Mesodermal cell (in vitro differentiated cells): ENCODE results near the gene FAM53B.
A peak's percentile ranks its signal among the peaks of the same experiment; 100 is the strongest.

Experiments used
- H3K27ac ChIP-seq: 2 replicates; pipeline ENCODE4 v1.7.0; 2013; ENCODE audit warnings: mild to moderate bottlenecking, low read depth, low read length, moderate library complexity; ENCODE audit not compliant: severe bottlenecking
- H3K36me3 ChIP-seq: 2 replicates; pipeline ENCODE4 v1.7.1; 2013; ENCODE audit warnings: mild to moderate bottlenecking, low read length, moderate library complexity; ENCODE audit not compliant: control insufficient read depth, insufficient read depth
- H3K4me1 ChIP-seq: one replicate; pipeline ENCODE4 v1.7.1; 2013; ENCODE audit warnings: mild to moderate bottlenecking, low read length; ENCODE audit not compliant: insufficient read depth, control insufficient read depth, poor library complexity, severe bottlenecking
- H3K4me3 ChIP-seq: 2 replicates; pipeline ENCODE4 v1.7.0; 2013; ENCODE audit warnings: low read length, control low read depth, mild to moderate bottlenecking; ENCODE audit not compliant: insufficient read depth, poor library complexity, severe bottlenecking; ENCODE audit errors: extremely low read depth
- H3K9me3 ChIP-seq: 2 replicates; pipeline ENCODE4 v1.7.1; 2013; ENCODE audit warnings: mild to moderate bottlenecking, low read length, moderate library complexity; ENCODE audit not compliant: control insufficient read depth
- WGBS, 2 experiments: methylation state at CpG; one replicate each; pipeline ENCODE4 v1.1.5; 2013; ENCODE audit warnings: missing lambda C conversion rate in 2 of 2; ENCODE audit not compliant: insufficient coverage in 2 of 2; 5-methylcytosine and 5-hydroxymethylcytosine counted together

Gene FAM53B

DNA sequence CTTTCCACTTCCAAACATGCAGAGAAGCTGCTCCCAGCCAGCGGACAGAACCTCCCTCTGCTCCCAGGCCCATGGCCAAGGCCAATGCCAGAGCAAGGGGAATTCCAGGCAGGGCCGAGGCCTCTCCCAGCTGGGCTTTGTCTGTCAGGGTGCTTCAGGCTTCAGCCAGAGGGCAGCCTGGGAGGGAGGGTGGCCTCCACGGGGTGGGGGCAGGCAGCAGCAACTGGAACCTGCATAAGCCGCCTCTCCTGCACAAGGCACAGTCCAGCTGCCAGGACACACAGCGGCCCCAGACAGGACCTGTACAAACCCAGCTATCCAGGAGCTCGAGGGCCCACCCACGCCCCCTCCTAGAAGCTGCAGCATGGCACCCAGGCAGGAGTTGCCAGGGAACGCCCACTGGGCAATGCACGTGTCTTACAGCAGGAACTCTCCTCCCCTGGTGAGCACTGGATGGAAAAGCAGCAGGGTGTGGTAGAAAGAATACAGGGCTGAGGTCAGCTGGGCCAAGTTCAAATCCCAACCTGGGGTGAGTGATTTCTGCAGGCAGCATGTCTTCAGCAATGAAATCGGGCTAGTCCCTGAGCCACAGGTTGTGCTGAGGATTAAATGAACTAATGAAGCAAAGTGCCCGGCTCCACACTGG lies 7.6 kb downstream of the FAM53B start:
- H3K4me1 ChIP-seq: peaks cover 44% of the 10 kb centered on the region
- H3K27ac ChIP-seq: no peak overlapping the region
- peaks cover 9% of the 10 kb centered on the region for H3K36me3 ChIP-seq
- H3K4me3 ChIP-seq: no peak overlapping the region
- 90% methylated on average over 6 to 11 of the region's 11 CpGs for WGBS, 2 experiments
- H3K9me3 ChIP-seq: no peaks in the 10 kb centered on the region

DNA sequence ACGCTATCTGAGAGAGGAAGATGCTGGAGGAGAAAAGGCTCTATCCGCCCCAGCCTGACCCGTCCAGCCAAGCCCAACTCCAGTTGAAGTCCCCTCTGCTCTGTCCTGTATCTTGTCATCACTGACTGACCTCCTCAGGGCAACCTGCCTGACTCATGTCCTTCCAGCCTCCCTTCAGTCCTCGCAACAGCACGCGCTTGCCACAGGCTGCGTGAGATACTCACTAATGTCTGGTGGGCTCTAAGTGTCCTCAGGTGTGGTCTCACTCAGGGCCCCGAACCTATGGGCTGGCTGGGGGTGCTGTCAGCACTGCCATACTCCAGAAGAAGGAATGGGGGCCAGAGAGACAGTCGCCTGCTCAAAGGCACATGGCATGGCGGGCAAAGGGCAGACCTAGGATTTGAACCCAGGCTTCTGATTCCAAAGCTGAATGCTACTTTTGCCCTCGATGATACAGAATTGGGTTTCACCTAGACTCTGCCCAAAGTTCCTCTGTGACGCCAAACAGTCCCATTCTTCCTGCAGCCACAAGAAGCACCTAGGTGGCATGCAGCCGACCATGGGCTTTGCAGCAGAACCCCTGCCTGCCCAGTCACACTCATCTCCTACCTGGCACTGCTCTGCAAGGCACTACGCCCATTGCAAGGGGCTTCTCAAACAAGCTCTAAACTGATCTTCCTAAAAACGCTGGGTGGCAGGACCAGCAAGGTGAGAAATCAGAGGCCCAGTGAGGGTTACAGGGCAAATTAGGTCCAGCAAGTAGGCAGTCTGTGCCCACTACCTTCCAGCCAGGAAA lies 8.5 kb downstream of the FAM53B start:
- peaks cover 37% of the 10 kb centered on the region for H3K4me1 ChIP-seq
- WGBS, 2 experiments: 91 to 97% methylated on average over 8 to 9 of the region's 15 CpGs
- no peak overlapping the region for H3K27ac ChIP-seq
- no peak overlapping the region for H3K4me3 ChIP-seq
- H3K36me3 ChIP-seq: peaks cover 9% of the 10 kb centered on the region
- H3K9me3 ChIP-seq: no peaks in the 10 kb centered on the region

DNA sequence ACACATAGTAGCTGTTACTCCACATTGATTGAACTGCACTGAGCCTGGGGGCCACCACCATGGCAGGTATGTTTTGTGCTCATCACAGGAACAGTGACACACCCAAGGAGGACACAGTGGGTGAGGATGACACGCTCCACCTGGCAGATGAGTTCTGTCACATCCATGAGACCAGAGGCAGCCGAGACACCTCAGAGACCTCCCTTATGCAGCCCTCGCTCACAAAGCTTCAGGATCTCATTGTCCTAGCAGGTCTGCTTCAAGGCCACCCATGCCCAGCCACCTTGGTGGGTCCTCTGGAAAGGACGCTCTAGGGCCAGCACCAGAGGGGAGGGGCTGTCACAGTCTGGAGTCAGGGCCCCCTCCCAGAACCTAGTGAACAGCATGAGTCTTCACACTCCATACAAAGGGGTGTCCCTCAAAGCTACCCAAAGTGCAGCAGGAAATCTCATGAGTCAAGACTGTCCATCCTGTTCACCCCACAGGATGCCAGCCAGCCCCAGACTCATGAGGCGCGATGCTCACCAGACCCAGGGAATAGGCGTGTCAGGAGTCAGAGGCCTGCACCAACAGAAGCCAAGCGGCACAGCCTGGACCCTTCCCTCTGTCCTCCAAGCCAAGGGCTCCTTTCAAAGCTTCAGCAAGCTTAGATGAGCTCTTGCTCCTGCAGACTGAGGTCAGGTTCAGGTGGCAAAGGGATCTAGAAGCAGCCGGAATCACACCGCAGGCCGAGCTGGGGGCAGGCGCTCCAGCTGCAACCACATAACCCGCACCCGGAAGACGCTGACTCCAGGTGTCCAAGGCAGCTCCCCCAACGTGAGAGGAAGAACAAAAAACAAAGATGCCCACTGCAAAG lies 9.6 kb downstream of the FAM53B start:
- Histone ChIP-seq H3K4me3 (no peak overlapping the region), H3K27ac (no peak overlapping the region), H3K9me3 (no peaks in the 10 kb centered on the region), H3K4me1 (peaks cover 26% of the 10 kb centered on the region), H3K36me3 (peaks cover 9% of the 10 kb centered on the region)
- 93 to 96% methylated on average over 16 of the region's 16 CpGs for WGBS, 2 experiments

DNA sequence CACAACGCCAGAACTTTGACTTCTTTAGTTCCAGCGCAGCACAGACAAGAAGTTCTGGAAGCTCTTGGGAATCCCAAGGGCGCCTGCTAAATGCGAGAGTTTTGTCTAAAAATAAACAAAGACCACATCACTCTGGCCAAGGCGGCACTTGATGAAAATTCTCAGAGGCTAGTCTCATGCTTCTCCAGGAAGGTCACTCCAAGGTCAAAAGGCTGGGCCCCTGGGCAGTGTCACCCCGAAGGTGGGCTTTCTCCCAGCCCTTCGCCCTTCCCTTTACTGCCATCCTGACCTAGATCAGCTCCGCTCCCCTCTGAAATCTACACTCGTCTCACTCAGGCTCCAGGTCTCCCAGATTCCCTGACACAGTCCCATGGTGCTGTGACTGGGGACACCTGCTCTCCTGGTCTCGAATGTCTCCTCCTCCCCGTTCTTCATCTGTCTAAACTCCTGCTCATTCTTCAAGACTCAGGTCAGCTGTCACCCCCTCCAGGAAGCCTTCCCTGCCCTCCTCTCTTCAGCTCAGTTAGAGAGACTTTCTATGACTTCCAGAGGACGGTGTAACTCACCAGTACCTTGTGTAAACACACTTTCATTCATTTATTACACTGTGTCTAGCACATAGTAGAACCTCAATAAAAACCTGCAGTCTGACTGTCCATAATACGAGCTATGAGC lies 10.5 kb downstream of the FAM53B start:
- no peak overlapping the region for H3K4me3 ChIP-seq
- peak overlapping the region; percentile 45 for H3K27ac ChIP-seq
- WGBS, 2 experiments: 93 to 95% methylated on average over 11 to 12 of the region's 13 CpGs
- H3K4me1 ChIP-seq: peaks cover 24% of the 10 kb centered on the region
- peaks cover 9% of the 10 kb centered on the region for H3K36me3 ChIP-seq
- no peaks in the 10 kb centered on the region for H3K9me3 ChIP-seq

DNA sequence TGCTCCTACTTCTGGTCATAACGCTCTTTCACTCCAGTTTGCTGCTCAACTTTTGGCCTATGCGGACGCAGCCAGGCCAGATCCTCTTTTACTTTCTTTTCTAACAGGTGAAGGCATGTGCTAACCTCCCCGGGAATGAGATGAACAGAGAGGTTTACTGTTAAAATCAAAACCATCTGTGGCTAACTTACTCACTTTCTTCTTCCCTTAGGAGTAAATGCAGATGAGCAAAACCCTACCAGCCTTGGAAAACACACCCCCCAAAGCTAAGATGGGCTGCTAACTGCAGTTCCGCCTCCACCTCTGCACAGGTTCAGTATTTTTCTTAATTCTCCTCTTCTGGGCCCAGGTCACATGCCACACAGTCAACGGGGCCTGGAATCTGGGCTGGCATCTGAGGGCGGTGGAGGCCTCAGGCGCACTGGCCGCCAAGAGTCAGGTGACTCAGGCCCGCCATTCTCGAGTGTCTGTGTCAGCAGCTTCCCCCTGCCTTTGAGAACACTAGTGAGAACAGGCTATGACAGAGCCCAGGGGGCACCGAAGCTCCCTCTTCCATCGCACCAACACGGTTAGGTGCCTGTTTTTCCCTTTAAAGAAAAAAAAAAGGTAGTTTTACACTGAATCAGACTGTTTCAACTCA lies 11.1 kb downstream of the FAM53B start:
- Histone ChIP-seq H3K4me1 (peaks cover 22% of the 10 kb centered on the region), H3K36me3 (peaks cover 9% of the 10 kb centered on the region), H3K27ac (peak overlapping the region; percentile 45), H3K9me3 (no peaks in the 10 kb centered on the region), H3K4me3 (no peak overlapping the region)
- WGBS, 2 experiments: 74 to 91% methylated on average over 3 to 14 of the region's 14 CpGs

DNA sequence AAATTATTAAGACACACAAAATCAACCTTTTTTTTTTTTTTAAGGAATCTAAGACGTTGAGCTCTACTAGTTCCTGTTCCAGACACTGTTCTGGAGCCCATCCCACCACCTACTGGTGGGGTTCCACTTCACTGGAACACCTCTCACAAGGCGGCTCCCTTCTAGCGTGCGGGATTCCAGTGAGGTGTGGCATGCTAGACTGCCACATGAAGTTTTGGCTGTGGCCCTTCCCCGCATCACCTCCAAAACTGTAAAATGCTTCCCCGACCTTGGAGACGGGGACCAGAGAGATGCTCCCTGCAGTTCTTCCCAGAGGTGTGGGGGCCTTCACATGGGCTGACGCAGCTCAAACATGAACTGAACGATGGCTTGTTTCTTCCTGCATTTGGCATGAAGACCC lies 12.6 kb downstream of the FAM53B start:
- peaks cover 19% of the 10 kb centered on the region for H3K4me1 ChIP-seq
- peaks cover 9% of the 10 kb centered on the region for H3K36me3 ChIP-seq
- H3K27ac ChIP-seq: no peak overlapping the region
- no peak overlapping the region for H3K4me3 ChIP-seq
- 99% methylated on average over 8 to 9 of the region's 9 CpGs for WGBS, 2 experiments
- H3K9me3 ChIP-seq: no peaks in the 10 kb centered on the region

DNA sequence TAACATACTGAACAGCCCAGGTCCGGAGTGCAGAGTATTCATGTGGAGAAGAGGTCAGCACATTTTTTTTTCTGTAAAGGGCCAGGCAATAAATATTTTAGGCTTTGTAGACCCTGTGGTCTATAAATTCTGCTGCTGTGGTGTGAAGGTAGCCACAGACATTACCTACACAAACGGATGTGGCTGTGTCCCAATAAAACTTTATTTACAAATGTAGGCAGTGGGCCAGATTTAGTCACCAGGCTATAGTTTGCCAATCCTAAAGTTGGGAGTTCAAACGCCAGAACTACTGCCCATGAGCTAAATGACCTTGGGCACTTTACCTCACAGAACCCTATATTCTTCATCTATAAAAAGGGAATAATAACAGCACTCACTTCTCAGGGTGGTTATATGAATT lies 13.4 kb downstream of the FAM53B start:
- H3K4me1 ChIP-seq: peaks cover 19% of the 10 kb centered on the region

DNA sequence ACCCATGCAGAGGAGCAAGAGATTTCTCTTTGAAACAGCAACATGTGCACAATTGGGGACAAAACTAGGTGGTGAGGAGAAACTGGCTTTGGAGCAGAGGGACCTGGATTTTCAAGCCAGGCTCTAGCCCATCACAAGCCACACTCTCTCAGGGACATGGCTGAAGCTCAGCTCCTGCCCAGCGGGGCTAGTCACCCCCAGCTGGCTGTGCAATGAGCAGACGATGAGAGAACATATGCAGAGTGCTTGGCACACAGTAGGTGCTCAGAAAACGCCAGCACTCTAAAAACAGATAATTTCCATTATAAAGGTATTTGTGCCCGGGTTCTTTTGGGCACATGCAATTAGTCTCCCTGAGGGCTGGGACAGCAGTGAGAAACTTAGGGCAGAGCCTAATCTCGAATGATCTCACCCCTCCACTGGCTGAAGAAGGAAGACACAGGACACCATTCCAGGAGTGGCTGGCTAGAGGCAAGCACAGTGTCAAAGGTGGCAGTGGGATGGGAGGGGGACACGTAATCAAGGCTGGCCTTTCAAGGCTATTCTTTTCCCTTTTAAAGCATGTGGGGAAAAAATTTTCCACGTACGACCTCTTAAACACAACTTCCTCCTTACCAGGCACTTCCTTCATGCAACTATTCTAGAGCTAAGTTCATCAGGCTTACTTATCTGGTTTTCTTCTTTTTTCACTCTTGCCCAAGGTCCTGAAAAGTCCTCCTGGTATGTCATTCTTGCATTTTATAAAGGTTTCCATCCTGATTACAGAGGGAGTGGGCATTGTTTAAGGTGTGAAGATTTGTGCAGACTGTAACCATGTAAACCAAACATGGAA lies 15.1 kb downstream of the FAM53B start:
- peaks cover 12% of the 10 kb centered on the region for H3K36me3 ChIP-seq
- H3K4me3 ChIP-seq: no peak overlapping the region
- H3K27ac ChIP-seq: no peak overlapping the region
- 67 to 83% methylated on average over 2 to 3 of the region's 8 CpGs for WGBS, 2 experiments
- H3K4me1 ChIP-seq: peaks cover 26% of the 10 kb centered on the region
- H3K9me3 ChIP-seq: no peaks in the 10 kb centered on the region

More for the DNA sequence above, 13.4 kb downstream of the FAM53B start:
- Histone ChIP-seq H3K36me3 (peaks cover 9% of the 10 kb centered on the region), H3K4me3 (no peak overlapping the region), H3K27ac (no peak overlapping the region), H3K9me3 (no peaks in the 10 kb centered on the region)
- 71 to 86% methylated on average over 1 to 2 of the region's 3 CpGs for WGBS, 2 experiments

DNA sequence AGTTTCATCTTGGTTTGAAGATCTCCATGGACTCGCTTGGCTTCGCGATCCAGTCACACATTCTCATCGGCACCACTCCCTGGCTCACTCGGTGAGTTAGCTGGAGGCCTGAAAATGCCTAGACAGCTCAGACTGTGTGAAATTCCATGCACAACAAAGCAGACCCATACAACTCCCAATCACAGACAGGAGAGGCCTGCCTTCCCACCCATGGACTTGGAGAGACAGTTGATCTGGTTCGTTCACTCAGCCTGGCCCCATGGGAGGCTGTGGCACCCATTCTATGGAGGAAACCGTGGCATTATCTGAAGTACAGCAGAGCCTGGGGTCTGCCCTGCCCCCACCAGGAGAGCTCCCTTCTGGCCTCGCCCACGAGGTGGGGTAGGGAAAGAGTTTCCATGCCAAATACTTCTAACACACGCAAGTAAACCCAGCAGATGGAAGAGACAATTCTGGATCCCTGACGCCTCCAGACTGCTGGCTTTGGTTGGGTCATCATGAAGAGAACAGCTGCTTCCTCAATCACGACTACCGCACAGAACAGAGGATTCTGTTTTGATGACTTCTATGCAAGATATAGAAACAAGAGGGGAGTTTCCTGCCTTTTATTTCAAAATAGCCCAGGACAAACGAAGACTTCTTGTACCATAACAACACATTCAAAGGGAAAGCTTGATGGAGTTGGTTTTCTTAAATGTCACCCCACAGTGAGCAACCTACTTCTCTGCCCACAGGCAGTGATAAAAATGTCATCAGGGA lies 15.9 kb downstream of the FAM53B start:
- Histone ChIP-seq H3K4me3 (no peak overlapping the region), H3K27ac (no peak overlapping the region), H3K4me1 (peaks cover 26% of the 10 kb centered on the region), H3K9me3 (no peaks in the 10 kb centered on the region), H3K36me3 (peaks cover 12% of the 10 kb centered on the region)
- WGBS, 2 experiments: 85 to 94% methylated on average over 9 to 11 of the region's 14 CpGs
